ENCODE measurements around the gene TBCD. TPM values are rescaled to one million over a fixed set of nuclear protein-coding genes. Genes with fewer than 3 reads are reported as not detected.

The TBCD gene
- polyA plus RNA-seq, 1 experiment, result 38.6 TPM

DNA sequence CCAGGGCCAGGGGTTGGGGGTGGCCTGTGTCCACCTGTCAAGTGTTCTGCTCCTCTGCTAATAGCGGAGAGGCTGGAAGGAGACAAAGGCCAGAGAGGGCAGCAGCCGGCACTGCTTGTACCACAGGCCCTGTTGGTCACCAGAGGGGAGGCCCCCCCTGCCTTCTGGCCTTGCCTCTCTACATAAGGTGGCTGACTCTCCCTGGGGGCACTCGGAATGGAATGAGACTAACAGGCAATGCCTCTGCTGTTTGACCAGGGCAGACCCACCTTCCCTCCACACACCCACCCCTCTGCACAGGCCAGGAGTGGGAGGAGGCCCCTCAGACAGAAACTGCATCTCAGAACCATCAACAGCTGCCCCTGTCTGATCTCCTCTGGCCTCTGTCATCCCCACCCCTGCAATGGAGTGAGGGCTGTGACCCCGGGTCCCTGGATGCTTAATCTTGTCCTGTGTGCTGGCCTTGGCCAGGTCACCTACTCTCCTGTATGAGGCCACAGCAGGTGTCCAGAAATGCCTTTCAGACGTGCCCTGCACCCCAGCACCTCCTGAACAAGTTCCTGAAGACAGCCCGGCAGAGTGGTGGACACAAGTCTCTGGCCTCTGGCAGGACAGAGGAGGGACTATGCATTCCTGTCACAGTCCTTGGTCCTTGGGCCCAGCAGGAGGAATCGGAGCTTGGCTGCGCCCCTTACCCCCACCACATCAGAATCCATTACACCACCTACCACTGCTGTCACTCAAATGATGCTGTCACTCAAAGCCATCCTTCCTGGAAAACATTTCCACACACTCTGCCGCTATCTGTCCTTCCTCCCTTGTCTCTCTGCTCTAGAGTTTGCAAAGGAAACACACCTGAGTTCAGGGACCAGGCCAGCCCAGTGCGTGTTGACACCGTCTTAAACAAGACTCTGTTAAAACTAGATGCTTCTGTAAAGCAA lies 195.5 kb downstream of the TBCD start:
- POLR2A ChIA-PET, result no interaction called here
- Histone ChIP-seq H3K4me3 (ENCODE audit: low read depth, low read length) (no peak overlapping the region), H3K27me3 (ENCODE audit: control insufficient read depth, insufficient read depth, low read length) (no peaks in the 10 kb centered on the region), H3K36me3 (ENCODE audit: control insufficient read depth, insufficient read depth, low read length) (peaks cover 5% of the 10 kb centered on the region)
- CTCF ChIA-PET, result no interaction called here
- no peak for DNase-seq (ENCODE audit: low read depth)
- TF ChIP-seq, protein P1, sequence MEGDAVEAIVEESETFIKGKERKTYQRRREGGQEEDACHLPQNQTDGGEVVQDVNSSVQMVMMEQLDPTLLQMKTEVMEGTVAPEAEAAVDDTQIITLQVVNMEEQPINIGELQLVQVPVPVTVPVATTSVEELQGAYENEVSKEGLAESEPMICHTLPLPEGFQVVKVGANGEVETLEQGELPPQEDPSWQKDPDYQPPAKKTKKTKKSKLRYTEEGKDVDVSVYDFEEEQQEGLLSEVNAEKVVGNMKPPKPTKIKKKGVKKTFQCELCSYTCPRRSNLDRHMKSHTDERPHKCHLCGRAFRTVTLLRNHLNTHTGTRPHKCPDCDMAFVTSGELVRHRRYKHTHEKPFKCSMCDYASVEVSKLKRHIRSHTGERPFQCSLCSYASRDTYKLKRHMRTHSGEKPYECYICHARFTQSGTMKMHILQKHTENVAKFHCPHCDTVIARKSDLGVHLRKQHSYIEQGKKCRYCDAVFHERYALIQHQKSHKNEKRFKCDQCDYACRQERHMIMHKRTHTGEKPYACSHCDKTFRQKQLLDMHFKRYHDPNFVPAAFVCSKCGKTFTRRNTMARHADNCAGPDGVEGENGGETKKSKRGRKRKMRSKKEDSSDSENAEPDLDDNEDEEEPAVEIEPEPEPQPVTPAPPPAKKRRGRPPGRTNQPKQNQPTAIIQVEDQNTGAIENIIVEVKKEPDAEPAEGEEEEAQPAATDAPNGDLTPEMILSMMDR (IDR thresholded peaks at IDR 0.05; ENCODE audit: insufficient read depth, low read depth, low read length), result no peak

DNA sequence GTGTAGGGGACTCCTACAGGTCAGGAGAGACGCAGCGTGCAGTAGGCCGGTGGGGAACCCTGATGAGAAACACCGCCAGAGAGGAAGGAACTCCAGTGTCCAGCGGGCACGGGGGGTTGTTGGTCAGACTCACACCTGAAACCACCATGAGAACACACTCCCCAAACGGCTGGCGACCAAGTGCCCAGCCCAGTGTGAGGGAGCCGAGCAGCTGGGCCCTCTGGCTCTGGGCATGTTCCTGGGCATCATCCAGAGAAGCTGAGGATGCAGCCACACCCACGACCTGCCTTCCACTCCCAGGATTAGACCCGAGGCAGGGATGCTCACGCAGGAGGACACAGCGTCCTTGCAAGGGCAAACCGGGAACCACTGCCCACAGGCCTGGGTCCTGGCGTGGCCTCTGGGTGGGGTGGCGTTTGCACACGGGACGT lies 196.2 kb downstream of the TBCD start:
- TF ChIP-seq, protein P1 (IDR thresholded peaks at IDR 0.05; ENCODE audit: insufficient read depth, low read depth, low read length), result no peak
- Histone ChIP-seq H3K27me3 (ENCODE audit: control insufficient read depth, insufficient read depth, low read length) (no peaks in the 10 kb centered on the region), H3K4me3 (ENCODE audit: low read depth, low read length) (no peak overlapping the region), H3K36me3 (ENCODE audit: control insufficient read depth, insufficient read depth, low read length) (peaks cover 5% of the 10 kb centered on the region)
- ChIA-PET CTCF (no interaction called here), POLR2A (no interaction called here)
- no peak for DNase-seq (ENCODE audit: low read depth)

DNA sequence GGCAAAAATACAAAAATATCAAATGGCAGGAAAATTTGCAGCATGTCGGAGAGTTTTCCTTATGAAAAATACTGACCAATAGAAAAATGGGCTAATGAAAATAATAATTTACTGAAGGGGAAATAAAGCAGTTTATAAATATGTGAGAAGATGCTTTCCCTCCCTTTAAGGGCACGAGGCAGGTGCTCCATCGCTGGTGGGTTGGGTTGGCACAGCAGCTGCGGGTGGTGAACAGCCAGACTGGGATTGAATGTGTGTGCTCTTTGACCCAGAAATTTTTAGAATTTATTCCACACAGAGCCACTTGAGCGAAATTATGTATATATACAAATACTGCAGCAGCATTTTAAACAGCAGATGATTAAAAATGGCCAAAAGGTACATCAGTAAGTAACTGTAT lies 197.1 kb downstream of the TBCD start:
- no peaks in the 10 kb centered on the region for H3K27me3 ChIP-seq (ENCODE audit: control insufficient read depth, insufficient read depth, low read length)
- H3K4me3 ChIP-seq (ENCODE audit: low read depth, low read length), result no peak overlapping the region
- peaks cover 2% of the 10 kb centered on the region; the same call in 1 of the 2 replicates for H3K36me3 ChIP-seq (ENCODE audit: control insufficient read depth, insufficient read depth, low read length)
- TF ChIP-seq, protein P1 (IDR thresholded peaks at IDR 0.05; ENCODE audit: insufficient read depth, low read depth, low read length), result no peak
- POLR2A ChIA-PET, result no interaction called here
- no peak for DNase-seq (ENCODE audit: low read depth)
- CTCF ChIA-PET, result no interaction called here

DNA sequence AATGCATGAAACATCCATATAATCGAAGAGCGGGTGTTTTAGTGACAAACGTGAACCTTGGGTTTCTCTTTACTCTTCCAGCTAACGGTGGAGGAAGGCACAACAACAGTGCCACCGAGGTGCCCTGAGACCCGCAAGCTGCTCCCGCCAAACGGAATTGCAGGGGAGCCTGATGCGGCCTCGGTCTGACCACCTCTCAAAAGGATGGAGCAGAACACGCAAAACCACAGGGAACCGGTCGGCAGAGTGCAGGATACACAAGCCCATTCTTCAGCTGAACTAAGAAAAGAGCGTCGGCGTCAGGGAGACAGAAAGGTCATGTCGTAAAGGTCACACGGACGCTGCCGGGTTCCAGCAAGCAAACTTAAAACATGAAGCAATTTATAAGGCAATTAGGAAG lies 197.5 kb downstream of the TBCD start:
- POLR2A ChIA-PET, result no interaction called here
- no peak for DNase-seq (ENCODE audit: low read depth)
- H3K36me3 ChIP-seq (ENCODE audit: control insufficient read depth, insufficient read depth, low read length), result peaks cover 1% of the 10 kb centered on the region; the same call in 1 of the 2 replicates
- CTCF ChIA-PET, result no interaction called here
- H3K27me3 ChIP-seq (ENCODE audit: control insufficient read depth, insufficient read depth, low read length), result no peaks in the 10 kb centered on the region
- TF ChIP-seq, protein P1 (IDR thresholded peaks at IDR 0.05; ENCODE audit: insufficient read depth, low read depth, low read length), result no peak
- H3K4me3 ChIP-seq (ENCODE audit: low read depth, low read length), result no peak overlapping the region

DNA sequence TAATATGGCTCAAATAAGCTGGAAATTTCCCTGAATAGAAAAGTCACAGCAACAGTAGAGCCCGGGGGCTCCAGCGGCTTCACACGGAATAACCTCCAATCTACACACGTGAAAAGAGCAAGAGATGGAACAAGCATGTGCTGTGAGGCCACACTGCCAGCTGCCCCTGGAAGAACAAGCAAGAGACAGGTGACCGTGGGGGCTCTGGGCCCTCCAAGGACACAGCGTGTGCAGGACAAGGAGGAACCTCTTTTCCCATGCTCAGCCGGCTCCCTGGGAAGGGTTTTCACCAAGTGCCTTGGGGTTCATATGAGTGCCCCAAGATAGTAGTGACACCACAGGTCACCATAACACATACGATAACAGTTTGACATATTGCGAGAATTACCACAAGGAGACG lies 198.1 kb downstream of the TBCD start:
- Histone ChIP-seq H3K4me3 (ENCODE audit: low read depth, low read length) (no peak overlapping the region), H3K27me3 (ENCODE audit: control insufficient read depth, insufficient read depth, low read length) (no peaks in the 10 kb centered on the region), H3K36me3 (ENCODE audit: control insufficient read depth, insufficient read depth, low read length) (no peaks in the 10 kb centered on the region; the same call in 1 of the 2 replicates)
- DNase-seq (ENCODE audit: low read depth), result no peak
- ChIA-PET POLR2A (no interaction called here), CTCF (no interaction called here)
- TF ChIP-seq, protein P1 (IDR thresholded peaks at IDR 0.05; ENCODE audit: insufficient read depth, low read depth, low read length), result no peak
